Measurements from ENCODE around the gene STX18.
"Not testable (repeated sequence)": the region's sequence is repeated elsewhere in the genome, so short reads cannot be mapped to it uniquely, and the experiment has no call there.

Gene STX18

DNA sequence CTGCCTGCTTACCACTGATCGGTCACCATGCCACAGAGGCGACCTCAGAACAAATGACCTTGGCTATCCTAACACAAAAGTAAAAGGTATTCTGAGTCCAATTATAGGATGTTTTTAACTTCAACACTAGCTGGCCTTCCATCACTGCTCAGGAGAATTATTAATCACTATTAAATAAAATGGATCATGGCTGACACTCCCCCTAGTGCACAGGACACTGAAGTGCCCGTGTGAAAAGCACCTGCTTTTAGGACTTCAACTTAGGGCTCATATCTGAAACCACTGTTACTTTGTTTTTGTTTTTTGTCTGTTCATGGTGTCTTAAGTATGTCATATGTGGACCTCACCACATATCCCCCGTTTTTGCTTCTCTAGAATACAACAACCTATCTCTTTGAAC is 33.9 kb downstream of the STX18 start:
- DNase-seq (ENCODE audit: low read depth) = no peak

- DNase-seq (ENCODE audit: low read depth) = no peak
Measured at GRCh38 chr4:4507403-4507802, 34.4 kb downstream of the STX18 start.

GRCh38 chr4:4506961-4507360 is 34.9 kb downstream of the STX18 start:
- DNase-seq (ENCODE audit: low read depth) = no peak

GRCh38 chr4:4505211-4505610 is 36.6 kb downstream of the STX18 start:
- not testable (repeated sequence) for DNase-seq (ENCODE audit: low read depth)

- no peak for DNase-seq (ENCODE audit: low read depth)
Measured at GRCh38 chr4:4504783-4505182, 37.1 kb downstream of the STX18 start.

- DNase-seq (ENCODE audit: low read depth) = no peak
Measured at GRCh38 chr4:4502694-4503311, 39.0 kb downstream of the STX18 start.

GRCh38 chr4:4501679-4502078 is 40.2 kb downstream of the STX18 start:
- DNase-seq (ENCODE audit: low read depth) = no peak

GRCh38 chr4:4499438-4500123 is 42.3 kb downstream of the STX18 start:
- DNase-seq (ENCODE audit: low read depth) = no peak

- DNase-seq (ENCODE audit: low read depth) = no peak
Measured at GRCh38 chr4:4496592-4497372, 45.1 kb downstream of the STX18 start.

- no peak for DNase-seq (ENCODE audit: low read depth)
Measured at GRCh38 chr4:4494882-4495281, 47.0 kb downstream of the STX18 start.

GRCh38 chr4:4492161-4492847 is 49.5 kb downstream of the STX18 start:
- DNase-seq (ENCODE audit: low read depth) = no peak

DNA sequence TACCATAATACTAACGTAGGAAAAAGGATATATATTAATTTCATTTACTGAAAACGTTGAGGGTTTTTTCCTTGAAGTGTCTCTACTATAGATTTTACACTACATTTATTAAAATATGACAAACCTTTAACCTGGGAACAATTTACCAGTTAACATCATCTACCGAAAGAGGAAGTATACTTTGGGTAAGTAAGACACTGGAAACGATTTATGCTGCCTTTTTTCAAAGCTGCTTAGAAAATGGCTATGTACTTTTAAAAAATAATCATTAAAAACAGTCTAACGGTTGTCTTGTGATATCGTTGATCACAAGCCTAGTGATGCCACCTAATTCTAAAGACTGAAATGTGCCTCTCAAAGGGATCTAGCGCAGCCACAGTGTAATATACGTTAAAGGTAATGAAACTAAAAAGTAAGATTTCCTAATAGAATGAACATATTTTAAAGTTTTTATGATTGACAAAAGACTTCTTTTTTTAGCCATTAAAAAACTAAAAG is 50.4 kb downstream of the STX18 start:
- DNase-seq (ENCODE audit: low read depth) = no peak

DNA sequence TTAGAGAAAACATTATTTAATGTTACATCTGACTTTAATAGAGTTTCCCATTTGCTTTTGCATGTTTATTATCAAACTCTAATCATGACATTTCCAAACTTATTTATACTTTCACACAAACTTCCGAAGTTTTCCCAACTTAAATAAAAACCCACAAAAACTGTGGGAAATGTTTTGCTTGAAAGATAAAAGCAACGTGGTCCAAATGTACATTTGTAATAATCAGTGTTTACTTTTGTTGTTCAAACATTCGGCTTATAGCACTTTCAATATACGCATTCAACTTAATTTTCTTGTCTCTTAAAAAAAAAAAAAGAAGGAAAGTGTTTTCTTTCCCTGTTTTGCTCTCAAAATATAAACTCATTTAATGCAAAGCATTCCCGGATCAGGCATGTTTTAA is 51.0 kb downstream of the STX18 start:
- DNase-seq (ENCODE audit: low read depth) = no peak

GRCh38 chr4:4490041-4490440 is 51.8 kb downstream of the STX18 start:
- DNase-seq (ENCODE audit: low read depth) = no peak

GRCh38 chr4:4488405-4489404 is 53.1 kb downstream of the STX18 start:
- peak; percentile 52 for DNase-seq (ENCODE audit: low read depth)

GRCh38 chr4:4486969-4487368 is 54.9 kb downstream of the STX18 start:
- no peak for DNase-seq (ENCODE audit: low read depth)

- DNase-seq (ENCODE audit: low read depth) = no peak
Measured at GRCh38 chr4:4485806-4486205, 56.0 kb downstream of the STX18 start.

- no peak for DNase-seq (ENCODE audit: low read depth)
Measured at GRCh38 chr4:4481399-4481994, 60.4 kb downstream of the STX18 start.

DNA sequence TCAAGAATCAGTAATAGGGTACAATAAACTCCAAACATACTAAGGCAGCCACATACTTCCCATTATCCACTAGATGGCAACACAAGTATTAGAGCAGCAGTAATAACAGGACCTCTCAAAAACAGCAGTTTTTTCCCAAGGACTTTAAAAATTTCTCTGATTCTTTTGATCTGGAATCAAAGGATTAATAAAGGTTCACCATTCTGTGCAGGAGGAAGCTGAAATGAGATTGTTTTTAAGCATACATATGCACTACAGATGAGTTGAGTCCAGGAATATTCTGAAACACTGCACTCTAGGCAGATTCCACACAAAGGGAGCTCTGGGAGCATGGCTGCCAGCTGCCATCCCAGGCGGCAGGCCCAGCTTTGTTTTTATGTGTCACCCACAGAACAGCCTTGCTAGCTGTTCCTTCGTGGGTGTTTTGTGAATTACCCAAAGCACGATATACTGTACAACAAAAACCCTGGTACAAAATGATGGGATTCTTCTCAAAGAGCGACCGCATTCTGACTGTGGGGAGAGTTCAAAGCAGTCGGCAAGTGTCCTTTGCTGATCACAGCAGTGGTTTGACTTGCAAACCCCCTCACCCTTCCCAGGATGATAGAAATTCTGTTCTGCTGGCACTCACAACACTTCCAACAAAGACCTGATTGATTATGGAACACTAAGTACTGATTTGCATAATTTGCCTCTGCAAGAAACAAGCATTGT is 61.0 kb downstream of the STX18 start:
- no peak for DNase-seq (ENCODE audit: low read depth)

DNA sequence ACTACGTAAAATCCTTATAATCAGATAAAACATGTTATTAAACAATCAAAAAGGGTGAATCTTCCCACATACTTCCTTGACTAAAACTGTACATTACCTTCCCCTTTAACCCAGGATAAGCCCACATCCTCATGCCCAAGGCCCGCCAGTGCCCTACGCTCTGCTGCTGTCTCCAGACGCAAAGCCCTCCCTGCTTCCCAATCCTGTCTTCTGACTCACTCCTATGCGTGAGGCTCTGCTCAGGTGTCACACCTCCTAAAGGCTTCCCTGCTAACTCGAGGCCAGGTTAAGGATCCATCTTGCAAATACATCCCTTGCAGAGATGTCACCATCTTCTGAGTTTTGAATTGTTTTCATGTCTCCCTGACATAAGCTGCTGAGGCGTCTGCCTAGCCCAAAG is 61.6 kb downstream of the STX18 start:
- no peak for DNase-seq (ENCODE audit: low read depth)
